GM23338 (cell line): ENCODE measurements around the gene CNGB1. TPM values are rescaled to one million over a fixed set of nuclear protein-coding genes. Genes with fewer than 3 reads are reported as not detected.

ENCODE experiments used
- ATAC-seq: fragments of 200-7000 bp; cut with Tn5 transposase; 3 replicates; pipeline ENCODE4 v1.9.1; 2020
- DNase-seq: peaks from one replicate; pipeline ENCODE4 v3.0.0-alpha.2; 2015; ENCODE audit warnings: low spot score
- H2AFZ ChIP-seq: fragments of 200-600 bp; sonication (generic); 2 replicates; pipeline ENCODE4 v1.8.0; 2016; ENCODE audit warnings: antibody characterized with exemption, mild to moderate bottlenecking, moderate library complexity
- H3F3A ChIP-seq: fragments of 200-600 bp; sonication (generic); replicated peaks from 2 replicates; pipeline ENCODE4 v1.8.0; 2017; ENCODE audit warnings: antibody characterized with exemption, mixed run types, low read depth
- H3K27ac ChIP-seq: fragments of 200-600 bp; sonication (generic); 2 replicates; pipeline ENCODE4 v1.6.1; 2016; ENCODE audit warnings: low read depth
- H3K27me3 ChIP-seq: fragments of 200-600 bp; sonication (generic); 2 replicates; pipeline ENCODE4 v1.8.0; 2016; ENCODE audit warnings: mild to moderate bottlenecking, mixed run types, moderate library complexity; ENCODE audit not compliant: insufficient read depth
- H3K36me3 ChIP-seq: fragments of 200-600 bp; sonication (generic); 2 replicates; pipeline ENCODE4 v1.8.0; 2016; ENCODE audit warnings: mild to moderate bottlenecking; ENCODE audit not compliant: insufficient read depth
- H3K4me1 ChIP-seq: fragments of 200-600 bp; sonication (generic); 2 replicates; pipeline ENCODE4 v1.8.0; 2016; ENCODE audit warnings: mild to moderate bottlenecking, moderate library complexity; ENCODE audit not compliant: insufficient read depth
- H3K4me2 ChIP-seq: fragments of 200-600 bp; sonication (generic); 2 replicates; pipeline ENCODE4 v1.7.1; 2017; ENCODE audit warnings: mixed run types
- H3K4me3 ChIP-seq: fragments of 200-600 bp; sonication (generic); 2 replicates; pipeline ENCODE4 v1.6.1; 2016; ENCODE audit warnings: mixed run types
- H3K79me2 ChIP-seq: fragments of 200-600 bp; sonication (generic); replicated peaks from 2 replicates; pipeline ENCODE4 v1.8.0; 2017; ENCODE audit warnings: mild to moderate bottlenecking; ENCODE audit not compliant: insufficient read depth
- H3K9me2 ChIP-seq: fragments of 200-600 bp; sonication (generic); 2 replicates; pipeline ENCODE4 v1.8.0; 2017; ENCODE audit not compliant: insufficient read depth
- H4K20me1 ChIP-seq: fragments of 200-600 bp; sonication (generic); replicated peaks from 2 replicates; pipeline ENCODE4 v1.8.0; 2017; ENCODE audit warnings: mild to moderate bottlenecking; ENCODE audit not compliant: insufficient read depth
- H3K27ac Mint-ChIP-seq: 2 replicates; pipeline ENCODE4 v1.8.0; 2020; ENCODE audit warnings: inconsistent platforms, mild to moderate bottlenecking, moderate library complexity, mixed read lengths
- H3K27me3 Mint-ChIP-seq: 3 replicates; pipeline ENCODE4 v1.8.0; 2022; ENCODE audit warnings: low read depth, mild to moderate bottlenecking, moderate library complexity, mixed read lengths, inconsistent platforms; ENCODE audit not compliant: insufficient read depth, poor library complexity
- H3K36me3 Mint-ChIP-seq: 3 replicates; pipeline ENCODE4 v1.8.0; 2021; ENCODE audit warnings: low read depth, mild to moderate bottlenecking, inconsistent platforms, moderate library complexity, mixed read lengths
- H3K4me1 Mint-ChIP-seq: 3 replicates; pipeline ENCODE4 v1.8.0; 2020; ENCODE audit warnings: mild to moderate bottlenecking, inconsistent platforms, mixed read lengths
- H3K4me3 Mint-ChIP-seq: 3 replicates; pipeline ENCODE4 v1.8.0; 2021; ENCODE audit warnings: moderate library complexity, mild to moderate bottlenecking, inconsistent platforms, mixed read lengths
- H3K9me3 Mint-ChIP-seq: 3 replicates; pipeline ENCODE4 v1.8.0; 2020; ENCODE audit warnings: moderate library complexity, mild to moderate bottlenecking, inconsistent platforms, mixed read lengths
- CREB1 ChIP-seq: fragments of 250-450 bp; sonication (Bioruptor Pico); IDR thresholded peaks from 2 replicates; pipeline ENCODE4 v1.5.0; 2020; ENCODE audit warnings: low read depth, mild to moderate bottlenecking, moderate library complexity
- EZH2 ChIP-seq: fragments of 200-600 bp; sonication (generic); IDR thresholded peaks from one replicate; pipeline ENCODE4 v1.8.0; 2017; ENCODE audit warnings: antibody characterized with exemption, mild to moderate bottlenecking, low read depth; ENCODE audit not compliant: unreplicated experiment
- NANOG ChIP-seq: IDR thresholded peaks from 2 replicates; pipeline ENCODE4 v1.6.1; 2016; ENCODE audit warnings: antibody characterized with exemption, borderline replicate concordance
- ZNF114 ChIP-seq: fragments of 250-450 bp; sonication (Bioruptor Pico); IDR thresholded peaks from 2 replicates; pipeline ENCODE4 v1.5.0; 2020; ENCODE audit warnings: mild to moderate bottlenecking, moderate library complexity
- ZNF331 ChIP-seq: fragments of 250-450 bp; sonication (Bioruptor Pico); IDR thresholded peaks from 2 replicates; pipeline ENCODE4 v1.5.0; 2020; ENCODE audit warnings: low read depth, mild to moderate bottlenecking, moderate library complexity
- ZNF462 ChIP-seq: fragments of 250-450 bp; sonication (Bioruptor Pico); IDR thresholded peaks from 2 replicates; pipeline ENCODE4 v1.5.0; 2020; ENCODE audit warnings: mild to moderate bottlenecking, moderate library complexity
- polyA plus RNA-seq: library from polyadenylated mRNA; unstranded; fragments of >200 nt; fragmentation: Nextera tagmentation; extraction: Ambion mirVana; gene quantifications from 2 replicates; pipeline ENCODE4 v1.2.1, GENCODE V29; 2016
- total RNA-seq: library from RNA; depleted of rRNA; stranded (reverse); fragments of >200 nt; shearing (Covaris generic); gene quantifications from 2 replicates; pipeline ENCODE4 v1.2.3, GENCODE V29; 2014
- TF ChIP-seq, protein P1 (sequence below): IDR thresholded peaks from one replicate; pipeline ENCODE4 v1.6.1; 2018; ENCODE audit warnings: antibody characterized with exemption; ENCODE audit not compliant: unreplicated experiment
- TF ChIP-seq, protein P2 (sequence below), 2 experiments: fragments of 200-600 bp in 1 of 2; sonication (generic) in 1 of 2; conservative IDR thresholded peaks; 2 replicates each; pipeline versions ENCODE4 v1.5.1 to v1.6.1; 2016 to 2017; ENCODE audit warnings: antibody characterized with exemption in 2 of 2, low read depth in 2 of 2, mild to moderate bottlenecking in 2 of 2, moderate library complexity in 1 of 2

CNGB1 gene
- total and polyA plus RNA-seq, 2 experiments from 2014 or later, result not detected

DNA sequence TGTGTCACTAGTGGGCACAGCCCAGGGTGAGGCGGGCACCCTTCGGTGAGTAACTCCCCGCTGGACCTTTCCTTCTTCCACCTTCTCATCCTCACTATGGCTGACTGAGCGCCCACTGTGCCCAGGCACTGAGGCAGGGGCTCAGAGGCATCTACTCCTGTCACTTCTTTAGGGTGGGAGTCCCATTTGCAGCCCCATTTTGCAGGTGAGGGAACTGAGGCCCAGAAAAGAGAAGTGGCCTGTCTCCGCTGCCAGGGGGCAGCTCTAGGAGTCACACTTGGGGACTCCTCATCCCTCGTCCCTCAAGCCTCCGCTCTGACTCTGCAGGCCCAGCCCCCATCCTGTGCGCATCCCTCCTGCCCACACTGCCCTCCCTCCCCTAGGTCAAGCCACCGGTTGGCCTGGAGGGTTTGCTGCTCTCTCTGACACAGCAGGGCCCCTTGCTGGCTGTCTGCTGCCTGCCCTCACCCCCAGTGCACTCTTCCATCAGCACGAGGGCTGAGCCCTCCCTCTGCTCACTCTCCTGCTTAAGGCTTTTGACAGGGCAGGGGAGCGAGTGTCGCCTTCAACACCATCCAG is 62.4 kb downstream of the CNGB1 start:
- Histone ChIP-seq H3F3A (no peaks in the 10 kb centered on the region), H3K4me1 (no peaks in the 10 kb centered on the region; the same call in 1 of the 2 replicates), H3K27ac (no peak overlapping the region), H3K27me3 (no peaks in the 10 kb centered on the region), H3K36me3 (no peaks in the 10 kb centered on the region), H4K20me1 (no peaks in the 10 kb centered on the region), H2AFZ (peak overlapping the region; percentile 47; the same call in 1 of the 2 replicates), H3K4me2 (no peak overlapping the region), H3K4me3 (no peak overlapping the region), H3K9me2 (no peaks in the 10 kb centered on the region), H3K79me2 (no peaks in the 10 kb centered on the region)
- no peak overlapping the region for H3K27ac Mint-ChIP-seq
- H3K4me1 Mint-ChIP-seq, result peaks cover 19% of the 10 kb centered on the region
- H3K36me3 Mint-ChIP-seq, result no peaks in the 10 kb centered on the region
- peaks cover 15% of the 10 kb centered on the region for H3K27me3 Mint-ChIP-seq
- DNase-seq, result no peak
- no peaks in the 10 kb centered on the region for H3K9me3 Mint-ChIP-seq
- TF ChIP-seq, protein P1, sequence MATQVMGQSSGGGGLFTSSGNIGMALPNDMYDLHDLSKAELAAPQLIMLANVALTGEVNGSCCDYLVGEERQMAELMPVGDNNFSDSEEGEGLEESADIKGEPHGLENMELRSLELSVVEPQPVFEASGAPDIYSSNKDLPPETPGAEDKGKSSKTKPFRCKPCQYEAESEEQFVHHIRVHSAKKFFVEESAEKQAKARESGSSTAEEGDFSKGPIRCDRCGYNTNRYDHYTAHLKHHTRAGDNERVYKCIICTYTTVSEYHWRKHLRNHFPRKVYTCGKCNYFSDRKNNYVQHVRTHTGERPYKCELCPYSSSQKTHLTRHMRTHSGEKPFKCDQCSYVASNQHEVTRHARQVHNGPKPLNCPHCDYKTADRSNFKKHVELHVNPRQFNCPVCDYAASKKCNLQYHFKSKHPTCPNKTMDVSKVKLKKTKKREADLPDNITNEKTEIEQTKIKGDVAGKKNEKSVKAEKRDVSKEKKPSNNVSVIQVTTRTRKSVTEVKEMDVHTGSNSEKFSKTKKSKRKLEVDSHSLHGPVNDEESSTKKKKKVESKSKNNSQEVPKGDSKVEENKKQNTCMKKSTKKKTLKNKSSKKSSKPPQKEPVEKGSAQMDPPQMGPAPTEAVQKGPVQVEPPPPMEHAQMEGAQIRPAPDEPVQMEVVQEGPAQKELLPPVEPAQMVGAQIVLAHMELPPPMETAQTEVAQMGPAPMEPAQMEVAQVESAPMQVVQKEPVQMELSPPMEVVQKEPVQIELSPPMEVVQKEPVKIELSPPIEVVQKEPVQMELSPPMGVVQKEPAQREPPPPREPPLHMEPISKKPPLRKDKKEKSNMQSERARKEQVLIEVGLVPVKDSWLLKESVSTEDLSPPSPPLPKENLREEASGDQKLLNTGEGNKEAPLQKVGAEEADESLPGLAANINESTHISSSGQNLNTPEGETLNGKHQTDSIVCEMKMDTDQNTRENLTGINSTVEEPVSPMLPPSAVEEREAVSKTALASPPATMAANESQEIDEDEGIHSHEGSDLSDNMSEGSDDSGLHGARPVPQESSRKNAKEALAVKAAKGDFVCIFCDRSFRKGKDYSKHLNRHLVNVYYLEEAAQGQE, result no peak
- no peak for TF ChIP-seq ZNF331 (CRISPR knock-in tag)
- TF ChIP-seq ZNF114 (CRISPR knock-in tag), result no peak
- TF ChIP-seq CREB1, result no peak
- TF ChIP-seq ZNF462, result no peak
- TF ChIP-seq NANOG, result no peak
- TF ChIP-seq, protein P2, sequence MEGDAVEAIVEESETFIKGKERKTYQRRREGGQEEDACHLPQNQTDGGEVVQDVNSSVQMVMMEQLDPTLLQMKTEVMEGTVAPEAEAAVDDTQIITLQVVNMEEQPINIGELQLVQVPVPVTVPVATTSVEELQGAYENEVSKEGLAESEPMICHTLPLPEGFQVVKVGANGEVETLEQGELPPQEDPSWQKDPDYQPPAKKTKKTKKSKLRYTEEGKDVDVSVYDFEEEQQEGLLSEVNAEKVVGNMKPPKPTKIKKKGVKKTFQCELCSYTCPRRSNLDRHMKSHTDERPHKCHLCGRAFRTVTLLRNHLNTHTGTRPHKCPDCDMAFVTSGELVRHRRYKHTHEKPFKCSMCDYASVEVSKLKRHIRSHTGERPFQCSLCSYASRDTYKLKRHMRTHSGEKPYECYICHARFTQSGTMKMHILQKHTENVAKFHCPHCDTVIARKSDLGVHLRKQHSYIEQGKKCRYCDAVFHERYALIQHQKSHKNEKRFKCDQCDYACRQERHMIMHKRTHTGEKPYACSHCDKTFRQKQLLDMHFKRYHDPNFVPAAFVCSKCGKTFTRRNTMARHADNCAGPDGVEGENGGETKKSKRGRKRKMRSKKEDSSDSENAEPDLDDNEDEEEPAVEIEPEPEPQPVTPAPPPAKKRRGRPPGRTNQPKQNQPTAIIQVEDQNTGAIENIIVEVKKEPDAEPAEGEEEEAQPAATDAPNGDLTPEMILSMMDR (conservative IDR thresholded peaks at IDR 0.05; ENCODE audit: low read depth in 2 of 2), result no peak
- no peak for TF ChIP-seq EZH2
- ATAC-seq, result peak; percentile 58
- H3K4me3 Mint-ChIP-seq, result no peak overlapping the region
